ENCODE data around the gene XPO5.

Gene XPO5
- 41.8 to 56.0 (median 52.9) reads per million in 3 donors for total RNA-seq

DNA sequence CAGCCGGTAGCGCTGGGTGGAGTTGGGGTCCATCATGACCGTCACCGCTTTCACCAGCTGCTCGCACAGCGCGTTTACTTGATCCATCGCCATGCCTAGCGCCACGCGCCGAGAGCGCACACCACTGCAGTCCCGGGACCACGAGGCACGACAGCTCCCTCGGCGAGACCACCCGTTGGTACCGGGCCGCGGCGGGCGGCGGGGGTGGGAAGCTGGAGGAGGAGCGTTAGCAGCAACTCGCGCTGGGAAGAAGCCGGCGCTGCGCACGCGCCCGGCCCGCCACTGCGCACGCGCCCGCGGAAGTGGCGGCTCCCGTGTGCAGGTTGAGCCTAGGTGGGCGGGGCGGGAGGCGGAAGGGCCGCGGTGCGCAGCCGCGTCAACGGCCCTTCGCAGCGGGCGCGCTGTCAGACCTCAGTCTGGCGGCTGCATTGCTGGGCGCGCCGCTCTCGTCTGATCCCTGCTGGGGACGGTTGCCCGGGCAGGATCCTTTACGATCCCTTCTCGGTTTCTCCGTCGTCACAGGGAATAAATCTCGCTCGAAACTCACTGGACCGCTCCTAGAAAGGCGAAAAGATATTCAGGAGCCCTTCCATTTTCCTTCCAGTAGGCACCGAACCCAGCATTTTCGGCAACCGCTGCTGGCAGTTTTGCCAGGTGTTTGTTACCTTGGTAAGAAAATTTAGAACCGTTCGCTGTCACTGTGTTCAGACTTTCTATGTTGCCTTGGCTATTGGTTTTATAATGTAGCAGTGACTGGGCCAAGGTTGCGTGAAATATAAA, at the start of gene XPO5, which contains the start of gene POLH:
Gene XPO5 (minus strand): TSS at position 267 of the 780 bp plus-strand sequence. CDS start 174 bp downstream, at position 93.
Gene POLH (plus strand): TSS at position 414 of the 780 bp plus-strand sequence. CDS start 6,135 bp downstream, outside the sequence.
- Histone ChIP-seq H3K36me3 (ENCODE audit: control insufficient read depth, insufficient read depth, low read length) (peaks cover 6% of the 10 kb centered on the region), H3K4me1 (ENCODE audit: control insufficient read depth, insufficient read depth, low read length, poor library complexity, severe bottlenecking) (peaks cover 12% of the 10 kb centered on the region), H3K4me3 (ENCODE audit: insufficient read depth, low read depth, low read length, poor library complexity, severe bottlenecking) (peak within 1 kb of the TSS; percentile 91), H3K27me3 (replicated peaks; ENCODE audit: control insufficient read depth, insufficient read depth, low read length, poor library complexity, severe bottlenecking) (no peaks in the 10 kb centered on the region), H3K9me3 (ENCODE audit: control insufficient read depth, low read length) (no peaks in the 10 kb centered on the region), H3K27ac (ENCODE audit: insufficient read depth, low read length, poor library complexity, severe bottlenecking) (peak within 1 kb of the TSS; percentile 78)
- peak; percentile 85 to 88 (median 86) for DNase-seq

DNA sequence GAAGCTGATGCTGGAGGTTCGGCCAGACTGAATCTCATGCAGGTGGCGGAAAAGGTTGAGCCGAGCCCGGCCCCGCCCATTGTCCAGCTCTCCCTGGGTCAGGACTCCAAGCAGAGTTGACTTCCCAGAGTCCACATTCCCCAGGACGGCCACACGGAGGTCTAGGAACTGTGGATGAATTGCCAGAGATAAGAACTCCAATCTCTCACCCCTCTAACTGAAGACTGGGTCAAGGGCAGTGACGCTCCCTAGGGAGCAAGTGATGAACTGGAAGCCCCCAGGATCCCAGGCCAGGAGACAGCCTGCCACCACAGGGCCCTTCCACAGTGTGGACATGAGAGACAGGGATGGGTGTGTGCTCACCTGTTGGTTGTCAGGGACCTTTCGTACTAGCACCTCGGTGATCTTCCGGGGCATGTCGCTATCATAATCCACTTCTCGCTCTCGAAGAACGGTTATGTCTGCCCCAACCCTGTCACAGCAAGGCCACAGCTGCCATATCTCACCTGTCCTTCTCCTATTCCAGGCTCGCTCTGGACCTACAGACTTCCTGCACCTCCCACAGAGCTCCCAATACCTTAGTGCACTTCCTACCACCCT, 49.7 kb upstream of the XPO5 start:
- peaks cover 13% of the 10 kb centered on the region for H3K4me1 ChIP-seq (ENCODE audit: control insufficient read depth, insufficient read depth, low read length, poor library complexity, severe bottlenecking)
- H3K27ac ChIP-seq (ENCODE audit: insufficient read depth, low read length, poor library complexity, severe bottlenecking): no peak overlapping the region
- peaks cover 53% of the 10 kb centered on the region for H3K36me3 ChIP-seq (ENCODE audit: control insufficient read depth, insufficient read depth, low read length)
- no peak for DNase-seq
- H3K27me3 ChIP-seq (replicated peaks; ENCODE audit: control insufficient read depth, insufficient read depth, low read length, poor library complexity, severe bottlenecking): no peaks in the 10 kb centered on the region
- H3K4me3 ChIP-seq (ENCODE audit: insufficient read depth, low read depth, low read length, poor library complexity, severe bottlenecking): no peak overlapping the region
- H3K9me3 ChIP-seq (ENCODE audit: control insufficient read depth, low read length): no peaks in the 10 kb centered on the region

DNA sequence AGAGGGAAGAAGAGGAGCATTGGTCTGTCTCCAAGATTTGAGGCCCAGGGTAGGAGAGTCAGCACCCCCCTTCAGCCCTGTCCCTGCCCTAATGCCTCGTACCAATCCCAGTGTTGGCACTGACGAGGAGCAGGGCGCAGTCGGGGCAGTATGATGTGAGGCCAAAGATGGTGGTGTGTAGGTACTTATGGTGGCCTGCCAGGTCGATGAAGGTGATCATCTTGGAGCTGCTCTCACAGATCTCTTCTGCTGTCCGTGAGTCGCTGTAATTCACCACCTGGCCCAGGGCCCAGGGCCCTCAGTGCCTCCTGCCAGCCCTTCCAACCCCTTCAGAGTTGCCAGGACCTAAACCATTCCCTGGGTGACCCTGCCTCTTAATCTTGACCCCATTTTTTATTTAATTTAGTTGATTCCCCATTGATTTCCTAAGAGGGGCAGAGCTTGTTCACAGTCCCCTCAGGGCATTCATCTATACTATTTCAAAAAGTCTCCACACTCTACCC, 49.0 kb upstream of the XPO5 start:
- no peak overlapping the region for H3K4me3 ChIP-seq (ENCODE audit: insufficient read depth, low read depth, low read length, poor library complexity, severe bottlenecking)
- peaks cover 9% of the 10 kb centered on the region for H3K4me1 ChIP-seq (ENCODE audit: control insufficient read depth, insufficient read depth, low read length, poor library complexity, severe bottlenecking)
- H3K27ac ChIP-seq (ENCODE audit: insufficient read depth, low read length, poor library complexity, severe bottlenecking): no peak overlapping the region
- no peak for DNase-seq
- H3K27me3 ChIP-seq (replicated peaks; ENCODE audit: control insufficient read depth, insufficient read depth, low read length, poor library complexity, severe bottlenecking): no peaks in the 10 kb centered on the region
- peaks cover 54% of the 10 kb centered on the region for H3K36me3 ChIP-seq (ENCODE audit: control insufficient read depth, insufficient read depth, low read length)
- no peaks in the 10 kb centered on the region for H3K9me3 ChIP-seq (ENCODE audit: control insufficient read depth, low read length)

DNA sequence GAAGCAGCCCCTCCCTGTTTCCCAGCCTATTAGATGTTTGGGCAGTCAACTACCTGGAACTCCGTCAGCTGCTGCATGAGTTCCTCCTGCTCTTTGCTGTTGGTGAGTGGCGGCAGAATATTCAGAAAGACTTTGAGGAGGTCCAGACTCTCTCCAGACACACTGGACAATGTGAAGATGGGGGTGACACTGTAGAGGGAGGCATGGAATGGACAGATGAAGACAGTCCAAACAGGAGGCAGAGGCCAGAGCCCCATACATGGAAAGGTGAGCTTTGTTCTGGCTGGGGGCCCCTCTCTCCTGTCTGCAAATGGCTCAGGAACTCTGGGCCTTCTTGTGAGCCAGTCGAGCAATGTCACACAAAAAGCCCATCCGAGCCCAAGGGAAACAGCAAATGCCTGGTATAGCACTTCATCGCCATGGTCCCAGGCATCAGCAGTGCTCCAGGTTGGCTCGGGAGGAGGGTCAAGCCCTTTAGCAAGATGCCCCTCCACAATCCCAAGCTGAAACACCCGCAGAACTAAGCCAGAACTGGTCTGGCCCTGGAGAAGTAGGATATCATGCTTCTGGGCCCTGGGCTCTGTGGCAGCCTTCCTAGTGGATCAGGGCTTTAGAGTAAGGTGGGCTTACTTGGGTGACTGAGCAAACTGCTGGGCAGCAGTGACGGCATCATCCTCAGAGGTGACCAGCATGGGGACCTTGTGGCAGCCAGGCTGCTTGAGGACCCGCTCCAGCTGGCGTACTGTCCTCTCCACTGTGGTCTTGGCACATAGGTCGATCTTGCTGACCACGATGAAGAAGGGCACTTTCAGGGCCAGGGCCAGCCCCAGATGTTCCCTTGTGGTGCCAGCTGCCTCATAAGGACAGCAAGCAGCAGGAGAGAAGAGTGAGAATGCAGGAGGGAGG, 48.3 kb upstream of the XPO5 start:
- Histone ChIP-seq H3K4me3 (ENCODE audit: insufficient read depth, low read depth, low read length, poor library complexity, severe bottlenecking) (no peak overlapping the region), H3K27me3 (replicated peaks; ENCODE audit: control insufficient read depth, insufficient read depth, low read length, poor library complexity, severe bottlenecking) (no peaks in the 10 kb centered on the region), H3K27ac (ENCODE audit: insufficient read depth, low read length, poor library complexity, severe bottlenecking) (no peak overlapping the region), H3K4me1 (ENCODE audit: control insufficient read depth, insufficient read depth, low read length, poor library complexity, severe bottlenecking) (peaks cover 9% of the 10 kb centered on the region), H3K9me3 (ENCODE audit: control insufficient read depth, low read length) (no peaks in the 10 kb centered on the region), H3K36me3 (ENCODE audit: control insufficient read depth, insufficient read depth, low read length) (peaks cover 54% of the 10 kb centered on the region)
- no peak for DNase-seq

DNA sequence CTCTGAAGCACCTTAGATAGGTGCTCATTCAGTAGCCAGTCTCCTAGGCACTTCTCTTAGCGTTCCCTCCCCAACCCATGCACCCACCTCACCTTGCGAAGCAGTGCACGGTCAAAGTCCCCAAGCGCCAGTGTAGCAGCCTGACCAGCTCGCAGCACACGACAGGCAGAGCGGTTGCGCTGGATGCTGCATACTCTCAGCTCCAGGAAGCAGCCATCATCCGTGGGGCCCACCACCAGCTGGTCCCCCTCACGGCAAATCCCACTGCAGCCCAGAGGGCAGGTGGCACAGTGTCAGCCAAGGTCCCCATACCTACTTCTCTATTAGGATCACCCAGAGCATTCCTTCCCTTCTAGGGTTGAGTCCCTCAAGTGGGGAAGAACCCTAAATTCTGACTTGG, 46.7 kb upstream of the XPO5 start:
- Histone ChIP-seq H3K4me1 (ENCODE audit: control insufficient read depth, insufficient read depth, low read length, poor library complexity, severe bottlenecking) (peaks cover 4% of the 10 kb centered on the region), H3K27ac (ENCODE audit: insufficient read depth, low read length, poor library complexity, severe bottlenecking) (no peak overlapping the region), H3K36me3 (ENCODE audit: control insufficient read depth, insufficient read depth, low read length) (peaks cover 54% of the 10 kb centered on the region), H3K27me3 (replicated peaks; ENCODE audit: control insufficient read depth, insufficient read depth, low read length, poor library complexity, severe bottlenecking) (no peaks in the 10 kb centered on the region), H3K9me3 (ENCODE audit: control insufficient read depth, low read length) (no peaks in the 10 kb centered on the region), H3K4me3 (ENCODE audit: insufficient read depth, low read depth, low read length, poor library complexity, severe bottlenecking) (no peak overlapping the region)
- no peak for DNase-seq

DNA sequence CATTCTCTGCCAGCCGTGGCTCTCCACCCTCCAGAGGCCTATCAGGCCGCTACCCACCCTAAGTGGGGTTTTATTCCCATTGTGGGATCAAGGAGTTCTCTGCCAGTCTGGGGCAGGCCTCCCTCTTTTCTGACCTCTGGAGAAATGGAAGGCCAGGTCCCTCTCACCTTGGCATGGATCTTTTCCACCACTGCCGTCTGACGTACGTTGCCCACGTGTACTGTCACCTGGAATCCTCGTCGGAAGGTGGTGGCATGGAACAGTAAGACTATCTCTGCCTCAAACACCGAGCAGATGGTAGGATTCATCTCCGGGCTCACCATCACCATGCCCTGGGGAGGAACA, 46.0 kb upstream of the XPO5 start:
- DNase-seq: no peak
- no peak overlapping the region for H3K27ac ChIP-seq (ENCODE audit: insufficient read depth, low read length, poor library complexity, severe bottlenecking)
- no peaks in the 10 kb centered on the region for H3K4me1 ChIP-seq (ENCODE audit: control insufficient read depth, insufficient read depth, low read length, poor library complexity, severe bottlenecking)
- H3K9me3 ChIP-seq (ENCODE audit: control insufficient read depth, low read length): no peaks in the 10 kb centered on the region
- no peak overlapping the region for H3K4me3 ChIP-seq (ENCODE audit: insufficient read depth, low read depth, low read length, poor library complexity, severe bottlenecking)
- no peaks in the 10 kb centered on the region for H3K27me3 ChIP-seq (replicated peaks; ENCODE audit: control insufficient read depth, insufficient read depth, low read length, poor library complexity, severe bottlenecking)
- H3K36me3 ChIP-seq (ENCODE audit: control insufficient read depth, insufficient read depth, low read length): peaks cover 54% of the 10 kb centered on the region

DNA sequence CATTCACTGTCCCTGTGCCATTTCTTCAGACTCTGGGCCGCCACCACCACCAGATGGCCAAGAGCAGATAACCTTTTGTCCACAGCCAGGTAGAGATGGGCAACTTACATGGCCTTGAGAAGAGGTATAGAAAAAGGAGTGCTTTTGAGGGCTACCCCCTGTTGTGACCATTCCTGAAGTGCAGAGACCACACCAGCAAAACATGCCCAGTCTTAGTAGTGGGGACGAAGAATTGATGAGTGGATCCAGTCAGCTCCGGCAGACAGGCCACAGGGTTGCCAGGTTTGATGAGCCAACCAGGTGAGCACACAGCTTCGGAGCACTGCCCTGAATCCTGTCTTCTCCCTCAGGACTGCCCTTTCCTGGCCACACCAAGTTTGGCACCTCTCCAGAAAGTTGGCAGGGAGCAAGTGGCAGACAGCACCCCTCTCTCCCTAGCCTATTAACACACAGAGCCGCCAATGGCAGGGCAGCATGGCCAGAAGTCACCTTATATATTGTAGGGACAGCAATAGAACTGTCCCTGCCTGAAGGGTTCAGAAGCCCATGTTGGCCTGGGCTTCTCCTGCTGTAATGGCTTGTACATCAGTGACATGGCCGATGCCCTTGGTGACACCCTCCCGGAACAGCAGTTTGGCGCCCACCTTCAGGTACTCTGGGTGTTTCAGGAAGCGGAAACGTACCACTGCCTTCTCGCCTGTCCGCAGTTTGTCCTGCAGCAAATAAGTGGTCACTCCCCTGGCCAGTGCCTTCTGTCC, 45.4 kb upstream of the XPO5 start:
- no peaks in the 10 kb centered on the region for H3K4me1 ChIP-seq (ENCODE audit: control insufficient read depth, insufficient read depth, low read length, poor library complexity, severe bottlenecking)
- no peak for DNase-seq
- no peak overlapping the region for H3K4me3 ChIP-seq (ENCODE audit: insufficient read depth, low read depth, low read length, poor library complexity, severe bottlenecking)
- H3K36me3 ChIP-seq (ENCODE audit: control insufficient read depth, insufficient read depth, low read length): peaks cover 54% of the 10 kb centered on the region
- H3K9me3 ChIP-seq (ENCODE audit: control insufficient read depth, low read length): no peaks in the 10 kb centered on the region
- no peaks in the 10 kb centered on the region for H3K27me3 ChIP-seq (replicated peaks; ENCODE audit: control insufficient read depth, insufficient read depth, low read length, poor library complexity, severe bottlenecking)
- H3K27ac ChIP-seq (ENCODE audit: insufficient read depth, low read length, poor library complexity, severe bottlenecking): no peak overlapping the region

DNA sequence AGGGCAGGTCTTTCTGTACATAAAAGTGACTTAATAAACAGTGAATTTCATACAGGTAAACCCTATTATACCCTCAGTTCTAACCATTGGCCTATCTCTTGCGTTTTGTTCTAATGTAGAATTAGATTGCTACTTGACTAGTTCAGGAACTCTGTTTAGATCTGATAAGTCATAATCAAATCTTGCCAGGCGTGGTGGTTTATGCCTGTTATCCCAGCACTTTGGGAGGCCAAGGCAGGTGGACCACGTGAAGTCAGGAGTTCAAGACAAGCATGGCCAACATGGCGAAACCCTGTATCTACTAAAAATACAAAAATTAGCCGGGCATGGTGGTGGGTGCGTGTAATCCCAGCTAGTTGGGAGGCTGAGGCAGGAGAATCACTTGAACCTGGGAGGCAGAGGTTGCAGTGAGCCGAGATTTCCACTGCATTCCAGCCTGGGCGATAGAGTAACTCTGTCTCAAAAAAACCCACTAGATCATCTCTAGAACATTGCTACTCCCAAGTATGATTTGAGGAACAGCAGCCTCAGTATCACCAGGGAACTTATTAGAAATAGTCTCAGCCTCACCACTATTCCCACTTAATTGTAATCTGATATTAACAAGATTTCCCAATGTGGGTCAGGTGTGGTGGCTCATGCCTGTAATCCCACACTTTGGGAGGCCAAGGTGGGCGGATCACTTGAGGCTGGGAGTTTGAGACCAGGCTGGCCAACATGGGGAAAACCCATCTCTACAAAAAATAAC, 41.1 kb upstream of the XPO5 start:
- Histone ChIP-seq H3K36me3 (ENCODE audit: control insufficient read depth, insufficient read depth, low read length) (peaks cover 31% of the 10 kb centered on the region), H3K27ac (ENCODE audit: insufficient read depth, low read length, poor library complexity, severe bottlenecking) (no peak overlapping the region), H3K9me3 (ENCODE audit: control insufficient read depth, low read length) (no peaks in the 10 kb centered on the region), H3K27me3 (replicated peaks; ENCODE audit: control insufficient read depth, insufficient read depth, low read length, poor library complexity, severe bottlenecking) (no peaks in the 10 kb centered on the region), H3K4me3 (ENCODE audit: insufficient read depth, low read depth, low read length, poor library complexity, severe bottlenecking) (no peak overlapping the region), H3K4me1 (ENCODE audit: control insufficient read depth, insufficient read depth, low read length, poor library complexity, severe bottlenecking) (no peaks in the 10 kb centered on the region)
- DNase-seq: no peak

DNA sequence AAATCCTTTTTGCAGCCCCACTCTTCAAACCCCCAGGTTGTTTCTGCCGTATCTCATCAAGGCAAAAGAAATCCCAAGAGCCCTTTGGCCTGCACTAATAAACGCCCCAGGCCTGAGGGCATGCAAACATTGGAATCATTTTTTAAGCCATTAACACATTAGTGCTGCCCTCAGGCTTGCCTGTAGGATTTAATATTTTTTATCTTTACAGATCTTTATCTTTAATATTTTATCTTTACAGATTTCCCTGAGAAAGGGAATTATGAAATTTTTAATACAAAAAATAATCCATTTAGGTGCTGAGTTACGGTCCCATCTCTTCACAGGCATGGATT, 38.5 kb upstream of the XPO5 start:
- DNase-seq: no peak
- Histone ChIP-seq H3K4me3 (ENCODE audit: insufficient read depth, low read depth, low read length, poor library complexity, severe bottlenecking) (no peak overlapping the region), H3K27me3 (replicated peaks; ENCODE audit: control insufficient read depth, insufficient read depth, low read length, poor library complexity, severe bottlenecking) (no peaks in the 10 kb centered on the region), H3K9me3 (ENCODE audit: control insufficient read depth, low read length) (no peaks in the 10 kb centered on the region), H3K27ac (ENCODE audit: insufficient read depth, low read length, poor library complexity, severe bottlenecking) (no peak overlapping the region), H3K36me3 (ENCODE audit: control insufficient read depth, insufficient read depth, low read length) (peaks cover 31% of the 10 kb centered on the region), H3K4me1 (ENCODE audit: control insufficient read depth, insufficient read depth, low read length, poor library complexity, severe bottlenecking) (no peaks in the 10 kb centered on the region)

Measured in effector memory CD4-positive, alpha-beta T cell (primary cell).